ENCODE data around the gene MAGEC1. TPM values are rescaled to one million over a fixed set of nuclear protein-coding genes. Genes with fewer than 3 reads are reported as not detected.

MAGEC1 gene
- total and polyA plus RNA-seq, 2 of the 4 experiments (the other 2 are of a cell fraction) = not detected

DNA sequence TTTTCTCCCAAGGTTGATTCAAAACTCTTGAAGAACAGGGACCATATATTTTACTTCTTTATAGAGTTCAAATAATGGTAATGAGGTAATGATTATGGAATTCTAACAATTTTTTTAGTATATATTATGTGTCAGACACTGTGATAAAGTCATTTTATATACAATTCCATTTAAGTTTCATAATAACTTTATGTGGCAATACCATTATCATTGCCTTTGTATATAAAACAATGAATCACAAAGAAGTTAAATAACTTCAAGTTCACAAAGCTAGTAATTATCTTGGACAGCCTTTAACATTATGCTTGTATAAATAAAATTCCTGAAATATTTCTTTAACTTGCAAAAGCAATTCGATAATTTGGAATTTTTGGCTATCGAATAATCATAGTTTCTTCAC lies 20.6 kb downstream of the MAGEC1 start:
- Histone ChIP-seq H3K56ac (ENCODE audit: extremely low read depth, insufficient read depth, low read length) (no peak overlapping the region), H2BK5ac (ENCODE audit: low read depth, low read length, poor library complexity, severe bottlenecking) (no peak overlapping the region), H3K36me3 (ENCODE audit: control insufficient read depth, insufficient read depth, low read length) (no peaks in the 10 kb centered on the region), H4K20me1 (ENCODE audit: insufficient read depth, low read length) (no peaks in the 10 kb centered on the region), H3K27ac (ENCODE audit: insufficient read depth, low read length) (no peak overlapping the region), H4K8ac (ENCODE audit: low read depth in 2 of 2, low read length in 2 of 2) (no peak overlapping the region), H3K9me3 (ENCODE audit: control insufficient read depth, insufficient read depth, low read length) (no peaks in the 10 kb centered on the region), H3K9ac (ENCODE audit: low read depth, low read length) (no peak overlapping the region), H3K4me3 (ENCODE audit: insufficient read depth, low read depth, low read length) (no peak overlapping the region), H4K5ac (ENCODE audit: low read depth, low read length) (no peak overlapping the region), H3K14ac (replicated peaks; ENCODE audit: low read depth, low read length) (no peak overlapping the region), H2AFZ (replicated peaks; ENCODE audit: low read length, poor library complexity) (no peak overlapping the region), H2AK5ac (ENCODE audit: low read depth, low read length) (no peak overlapping the region), H2AK9ac (replicated peaks; ENCODE audit: low read depth, low read length, poor library complexity) (no peak overlapping the region), H3K23ac (ENCODE audit: low read depth, low read length) (no peak overlapping the region), H2BK20ac (ENCODE audit: low read depth, low read length) (no peak overlapping the region), H3K18ac (ENCODE audit: low read depth, low read length) (no peak overlapping the region), H3K27me3 (ENCODE audit: control insufficient read depth, insufficient read depth, low read length) (no peaks in the 10 kb centered on the region), H2BK120ac (ENCODE audit: low read depth, low read length) (no peak overlapping the region), H4K91ac (ENCODE audit: insufficient read depth, low read depth, low read length) (no peak overlapping the region), H2BK15ac (ENCODE audit: low read depth, low read length) (no peak overlapping the region), H3K9me1 (ENCODE audit: insufficient read depth, low read length) (no peaks in the 10 kb centered on the region), H3K4ac (ENCODE audit: low read depth, low read length) (no peak overlapping the region), H3K4me2 (ENCODE audit: low read depth, low read length) (no peak overlapping the region), H3K4me1 (ENCODE audit: control insufficient read depth, insufficient read depth, low read length) (no peaks in the 10 kb centered on the region), H3K79me1 (ENCODE audit: low read depth in 1 of 2, low read length in 2 of 2) (no peaks in the 10 kb centered on the region)
- in situ Hi-C loops (cut with MboI; ENCODE audit: low sequenced_read_pairs) (no loop called here), dilution Hi-C loops (cut with HindIII; ENCODE audit: low sequenced_read_pairs, unreplicated experiment) (no loop called here), intact Hi-C loops (cut with micrococcal nuclease) (no loop called here)
- no CpG with 5 or more reads among the region's 2 CpGs for WGBS, 2 experiments (ENCODE audit: extremely low coverage in 2 of 2, insufficient read length in 1 of 2)
- DNase-seq = peak; percentile 3
- ATAC-seq (ENCODE audit: low read depth) = no peak; the same call in 1 of the 2 replicates
- no TSS peak for BruUV-seq (replicated peaks)
- ChIA-PET POLR2A (ENCODE audit: unreplicated experiment) (no interaction called here), CTCF (no interaction called here)
- no peak for TF ChIP-seq CHD1 (IDR thresholded peaks at IDR 0.05; ENCODE audit: low read depth, low read length)

Measured in IMR-90 (cell line).